Loucy (cell line): Measurements from ENCODE around the gene PLEKHA7.

Source experiments
- H2AFZ ChIP-seq: fragments of 200-600 bp; sonication (generic); 2 replicates; pipeline ENCODE4 v1.6.0; 2016; ENCODE audit warnings: antibody characterized with exemption, mild to moderate bottlenecking, low read length, moderate library complexity
- H3F3A ChIP-seq: fragments of 200-600 bp; 2 replicates; pipeline ENCODE4 v1.6.0; 2016; ENCODE audit warnings: antibody characterized with exemption, low read depth, mild to moderate bottlenecking
- H3K27me3 ChIP-seq: fragments of 200-600 bp; sonication (generic); 2 replicates; pipeline ENCODE4 v1.6.1; 2014; ENCODE audit warnings: low read length, mild to moderate bottlenecking; ENCODE audit not compliant: insufficient read depth, poor library complexity, severe bottlenecking
- H3K36me3 ChIP-seq: fragments of 200-600 bp; sonication (generic); 2 replicates; pipeline ENCODE4 v1.6.1; 2016; ENCODE audit warnings: low read length; ENCODE audit not compliant: insufficient read depth
- H3K4me1 ChIP-seq: fragments of 200-600 bp; sonication (generic); 2 replicates; pipeline ENCODE4 v1.5.1; 2014; ENCODE audit warnings: low read length, mild to moderate bottlenecking; ENCODE audit not compliant: insufficient read depth, poor library complexity, severe bottlenecking
- H3K4me2 ChIP-seq: fragments of 200-600 bp; sonication (generic); 2 replicates; pipeline ENCODE4 v1.6.0; 2014; ENCODE audit warnings: antibody characterized with exemption, low read length, low read depth, mild to moderate bottlenecking; ENCODE audit not compliant: poor library complexity, severe bottlenecking
- H3K4me3 ChIP-seq: fragments of 200-600 bp; sonication (generic); 2 replicates; pipeline ENCODE4 v1.5.1; 2014; ENCODE audit warnings: low read length, mild to moderate bottlenecking, mixed read lengths; ENCODE audit not compliant: poor library complexity, severe bottlenecking
- H3K79me2 ChIP-seq: fragments of 200-600 bp; sonication (generic); 2 replicates; pipeline ENCODE4 v1.6.1; 2014; ENCODE audit warnings: low read length; ENCODE audit not compliant: insufficient read depth
- H3K9ac ChIP-seq: fragments of 200-600 bp; sonication (generic); 2 replicates; pipeline ENCODE4 v1.6.0; 2014; ENCODE audit warnings: mild to moderate bottlenecking, low read depth, low read length, moderate library complexity; ENCODE audit not compliant: poor library complexity, severe bottlenecking
- H3K9me2 ChIP-seq: fragments of 200-600 bp; sonication (generic); replicated peaks from 2 replicates; pipeline ENCODE4 v1.6.1; 2016; ENCODE audit warnings: low read depth, low read length, mixed read lengths
- H3K9me3 ChIP-seq: fragments of 200-600 bp; sonication (generic); 2 replicates; pipeline ENCODE4 v1.6.1; 2014; ENCODE audit warnings: mild to moderate bottlenecking, antibody characterized with exemption, low read length, low read depth; ENCODE audit not compliant: insufficient read depth
- H4K20me1 ChIP-seq: fragments of 200-600 bp; sonication (generic); 2 replicates; pipeline ENCODE4 v1.6.0; 2014; ENCODE audit warnings: antibody characterized with exemption, low read length, mild to moderate bottlenecking; ENCODE audit not compliant: insufficient read depth, poor library complexity, severe bottlenecking
- EZH2phosphoT487 ChIP-seq: fragments of 200-600 bp; IDR thresholded peaks from 2 replicates; pipeline ENCODE4 v1.6.1; 2018; ENCODE audit warnings: antibody characterized with exemption, mild to moderate bottlenecking, moderate library complexity, borderline replicate concordance
- TF ChIP-seq, protein P1 (sequence below): fragments of 200-600 bp; sonication (generic); conservative IDR thresholded peaks from 2 replicates; pipeline ENCODE4 v1.5.1; 2014; ENCODE audit warnings: mild to moderate bottlenecking, antibody characterized with exemption, low read length

PLEKHA7 gene

DNA sequence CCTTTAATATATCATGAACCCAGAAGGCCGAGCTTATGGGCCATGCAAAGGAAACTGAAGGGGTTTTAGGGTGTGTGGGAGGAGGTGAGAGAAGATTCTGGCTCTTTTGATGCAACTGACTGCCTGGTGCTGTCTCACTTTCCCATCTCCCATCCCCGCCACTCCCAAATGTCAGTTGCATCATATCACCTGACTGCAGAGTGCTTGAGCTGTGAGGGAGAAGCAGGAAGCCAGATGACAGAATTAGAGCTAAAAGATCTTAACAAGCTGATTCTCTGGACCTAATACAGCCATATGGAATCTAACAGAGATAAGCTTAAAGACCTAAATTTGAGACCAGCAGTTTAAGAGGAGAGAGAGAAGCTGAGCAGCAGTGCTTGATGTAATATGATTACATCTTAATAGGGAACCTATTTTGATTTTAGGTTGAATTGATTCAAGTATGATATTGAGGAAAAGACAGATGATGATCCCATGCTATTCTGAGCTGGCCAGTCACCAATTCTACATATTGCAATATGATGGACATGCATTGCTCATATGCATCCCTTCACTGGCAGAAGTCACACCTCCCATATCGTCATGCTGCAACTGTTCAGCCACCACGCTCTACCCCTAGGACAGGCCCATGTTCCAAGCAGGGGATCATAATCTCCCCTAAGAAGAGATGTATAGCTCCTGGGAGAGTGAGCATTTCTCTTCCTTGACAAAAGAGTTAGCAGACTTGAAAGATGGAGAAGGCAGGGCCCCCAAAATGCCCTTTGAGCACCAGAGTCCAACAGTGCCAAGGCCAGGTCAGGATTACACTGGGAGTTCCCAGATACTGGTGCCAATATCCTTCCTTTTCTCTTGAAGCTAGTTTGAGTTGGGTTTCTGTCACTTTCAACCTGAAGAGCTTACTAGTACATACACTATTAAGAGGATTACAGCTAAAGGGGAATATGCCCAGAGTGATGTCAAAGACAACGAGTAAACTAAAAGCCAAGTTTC is 44.9 kb downstream of the PLEKHA7 start:
- Histone ChIP-seq H3K27me3 (no peaks in the 10 kb centered on the region), H3K36me3 (no peaks in the 10 kb centered on the region; the same call in 1 of the 2 replicates), H3K4me1 (peaks cover 52% of the 10 kb centered on the region), H3K4me2 (no peak overlapping the region), H3K9ac (no peak overlapping the region), H3K4me3 (no peak overlapping the region), H3K9me2 (no peaks in the 10 kb centered on the region), H2AFZ (no peak overlapping the region), H4K20me1 (no peaks in the 10 kb centered on the region), H3K79me2 (peaks cover 19% of the 10 kb centered on the region; the same call in 1 of the 2 replicates), H3K9me3 (no peaks in the 10 kb centered on the region), H3F3A (peaks cover 3% of the 10 kb centered on the region; the same call in 1 of the 2 replicates)
- TF ChIP-seq, protein P1, sequence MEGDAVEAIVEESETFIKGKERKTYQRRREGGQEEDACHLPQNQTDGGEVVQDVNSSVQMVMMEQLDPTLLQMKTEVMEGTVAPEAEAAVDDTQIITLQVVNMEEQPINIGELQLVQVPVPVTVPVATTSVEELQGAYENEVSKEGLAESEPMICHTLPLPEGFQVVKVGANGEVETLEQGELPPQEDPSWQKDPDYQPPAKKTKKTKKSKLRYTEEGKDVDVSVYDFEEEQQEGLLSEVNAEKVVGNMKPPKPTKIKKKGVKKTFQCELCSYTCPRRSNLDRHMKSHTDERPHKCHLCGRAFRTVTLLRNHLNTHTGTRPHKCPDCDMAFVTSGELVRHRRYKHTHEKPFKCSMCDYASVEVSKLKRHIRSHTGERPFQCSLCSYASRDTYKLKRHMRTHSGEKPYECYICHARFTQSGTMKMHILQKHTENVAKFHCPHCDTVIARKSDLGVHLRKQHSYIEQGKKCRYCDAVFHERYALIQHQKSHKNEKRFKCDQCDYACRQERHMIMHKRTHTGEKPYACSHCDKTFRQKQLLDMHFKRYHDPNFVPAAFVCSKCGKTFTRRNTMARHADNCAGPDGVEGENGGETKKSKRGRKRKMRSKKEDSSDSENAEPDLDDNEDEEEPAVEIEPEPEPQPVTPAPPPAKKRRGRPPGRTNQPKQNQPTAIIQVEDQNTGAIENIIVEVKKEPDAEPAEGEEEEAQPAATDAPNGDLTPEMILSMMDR, result no peak
- no peak for TF ChIP-seq EZH2phosphoT487

GRCh38 chr11:16968196-16968595 is 46.0 kb downstream of the PLEKHA7 start:
- Histone ChIP-seq H3K36me3 (no peaks in the 10 kb centered on the region; the same call in 1 of the 2 replicates), H3K27me3 (no peaks in the 10 kb centered on the region), H3K4me1 (peaks cover 43% of the 10 kb centered on the region), H2AFZ (no peak overlapping the region), H3K4me3 (no peak overlapping the region), H3F3A (no peaks in the 10 kb centered on the region), H3K9me3 (no peaks in the 10 kb centered on the region), H3K9me2 (no peaks in the 10 kb centered on the region), H3K4me2 (peak overlapping the region; percentile 5), H4K20me1 (no peaks in the 10 kb centered on the region), H3K9ac (no peak overlapping the region), H3K79me2 (peaks cover 19% of the 10 kb centered on the region; the same call in 1 of the 2 replicates)
- TF ChIP-seq, protein P1, result no peak
- no peak for TF ChIP-seq EZH2phosphoT487

- TF ChIP-seq EZH2phosphoT487, result no peak
- TF ChIP-seq, protein P1, result no peak
- H3K9me2 ChIP-seq, result no peaks in the 10 kb centered on the region
- no peak overlapping the region for H2AFZ ChIP-seq
- no peaks in the 10 kb centered on the region for H3K27me3 ChIP-seq
- no peak overlapping the region for H3K4me3 ChIP-seq
- H3K79me2 ChIP-seq, result peaks cover 19% of the 10 kb centered on the region; the same call in 1 of the 2 replicates
- H3F3A ChIP-seq, result no peaks in the 10 kb centered on the region
- no peaks in the 10 kb centered on the region for H3K9me3 ChIP-seq
- H3K4me2 ChIP-seq, result no peak overlapping the region
- no peaks in the 10 kb centered on the region; the same call in 1 of the 2 replicates for H3K36me3 ChIP-seq
- no peaks in the 10 kb centered on the region for H4K20me1 ChIP-seq
- H3K4me1 ChIP-seq, result peaks cover 32% of the 10 kb centered on the region
- H3K9ac ChIP-seq, result no peak overlapping the region
Measured at GRCh38 chr11:16966930-16967671, 47.1 kb downstream of the PLEKHA7 start.
